ENCODE data around the gene PALM3.

The PALM3 gene

GRCh38 chr19:14055396-14055795 is 6.5 kb downstream of the PALM3 start:
- Histone ChIP-seq H3K9me2 (replicated peaks; ENCODE audit: insufficient read depth, low read length) (no peaks in the 10 kb centered on the region), H3K27ac (ENCODE audit: low read depth, low read length) (no peak overlapping the region)
- TF ChIP-seq CTCF (IDR thresholded peaks at IDR 0.05; ENCODE audit: insufficient read depth, low read length, poor library complexity, severe bottlenecking) (no peak), EZH2phosphoT487 (conservative IDR thresholded peaks at IDR 0.05; ENCODE audit: low read length) (no peak)

GRCh38 chr19:14054721-14055120 is 7.2 kb downstream of the PALM3 start:
- no peaks in the 10 kb centered on the region for H3K79me2 ChIP-seq (ENCODE audit: insufficient read depth, low read length)
- no peak for TF ChIP-seq CTCF (IDR thresholded peaks at IDR 0.05; ENCODE audit: insufficient read depth, low read length, poor library complexity, severe bottlenecking)
- no peak for TF ChIP-seq EZH2phosphoT487 (conservative IDR thresholded peaks at IDR 0.05; ENCODE audit: low read length)
- H4K20me1 ChIP-seq (ENCODE audit: low read depth, low read length) = no peaks in the 10 kb centered on the region
- H3K9ac ChIP-seq (ENCODE audit: low read length) = no peak overlapping the region
- no peaks in the 10 kb centered on the region for H3F3A ChIP-seq (ENCODE audit: insufficient read depth)
- H3K27ac ChIP-seq (ENCODE audit: low read depth, low read length) = no peak overlapping the region
- H3K27me3 ChIP-seq (ENCODE audit: low read length) = no peaks in the 10 kb centered on the region
- H3K36me3 ChIP-seq (ENCODE audit: low read length) = no peaks in the 10 kb centered on the region
- no peak overlapping the region for H2AFZ ChIP-seq (ENCODE audit: low read depth, low read length, severe bottlenecking)
- no peak overlapping the region for H3K4me2 ChIP-seq (ENCODE audit: low read depth, low read length, poor library complexity, severe bottlenecking)
- no peaks in the 10 kb centered on the region for H3K9me2 ChIP-seq (replicated peaks; ENCODE audit: insufficient read depth, low read length)
- H3K4me3 ChIP-seq (ENCODE audit: insufficient read depth, low read length, poor library complexity, severe bottlenecking) = no peak overlapping the region
- no peaks in the 10 kb centered on the region for H3K9me3 ChIP-seq (ENCODE audit: insufficient read depth, low read length)

More at GRCh38 chr19:14055396-14055795, 6.5 kb downstream of the PALM3 start:
- Histone ChIP-seq H3K4me3 (ENCODE audit: insufficient read depth, low read length, poor library complexity, severe bottlenecking) (no peak overlapping the region), H3K27me3 (ENCODE audit: low read length) (no peaks in the 10 kb centered on the region), H3K79me2 (ENCODE audit: insufficient read depth, low read length) (no peaks in the 10 kb centered on the region), H3K9me3 (ENCODE audit: insufficient read depth, low read length) (no peaks in the 10 kb centered on the region), H3K9ac (ENCODE audit: low read length) (no peak overlapping the region), H3K36me3 (ENCODE audit: low read length) (no peaks in the 10 kb centered on the region), H4K20me1 (ENCODE audit: low read depth, low read length) (no peaks in the 10 kb centered on the region), H3F3A (ENCODE audit: insufficient read depth) (no peaks in the 10 kb centered on the region), H2AFZ (ENCODE audit: low read depth, low read length, severe bottlenecking) (no peak overlapping the region), H3K4me2 (ENCODE audit: low read depth, low read length, poor library complexity, severe bottlenecking) (no peak overlapping the region)

GRCh38 chr19:14054099-14054498 is 7.8 kb downstream of the PALM3 start:
- H3K36me3 ChIP-seq (ENCODE audit: low read length) = no peaks in the 10 kb centered on the region
- H3K4me3 ChIP-seq (ENCODE audit: insufficient read depth, low read length, poor library complexity, severe bottlenecking) = no peak overlapping the region
- H3K9me2 ChIP-seq (replicated peaks; ENCODE audit: insufficient read depth, low read length) = no peaks in the 10 kb centered on the region
- H3K27ac ChIP-seq (ENCODE audit: low read depth, low read length) = no peak overlapping the region
- H3K4me2 ChIP-seq (ENCODE audit: low read depth, low read length, poor library complexity, severe bottlenecking) = no peak overlapping the region
- H3K79me2 ChIP-seq (ENCODE audit: insufficient read depth, low read length) = no peaks in the 10 kb centered on the region
- H3K9ac ChIP-seq (ENCODE audit: low read length) = no peak overlapping the region
- H3K27me3 ChIP-seq (ENCODE audit: low read length) = no peaks in the 10 kb centered on the region
- no peaks in the 10 kb centered on the region for H3K9me3 ChIP-seq (ENCODE audit: insufficient read depth, low read length)
- no peaks in the 10 kb centered on the region for H4K20me1 ChIP-seq (ENCODE audit: low read depth, low read length)
- H3F3A ChIP-seq (ENCODE audit: insufficient read depth) = no peaks in the 10 kb centered on the region
- H2AFZ ChIP-seq (ENCODE audit: low read depth, low read length, severe bottlenecking) = no peak overlapping the region
- TF ChIP-seq EZH2phosphoT487 (conservative IDR thresholded peaks at IDR 0.05; ENCODE audit: low read length) (no peak), CTCF (IDR thresholded peaks at IDR 0.05; ENCODE audit: insufficient read depth, low read length, poor library complexity, severe bottlenecking) (no peak)
